H1 (cell line): ENCODE measurements around the gene PSMD13. TPM values are rescaled to one million over a fixed set of nuclear protein-coding genes. Genes with fewer than 3 reads are reported as not detected.

Source experiments
- CTCF ChIA-PET: fragments of 300-600 bp; sonication (Branson Sonifier 250); formaldehyde crosslinking; loops from one replicate; lab custom pipeline; 2021; ENCODE audit not compliant: partially characterized antibody; lab: Charles Lee
- POLR2A ChIA-PET: fragments of 300-600 bp; sonication (Branson Sonifier 250); formaldehyde crosslinking; loops from one replicate; lab custom pipeline; 2021; ENCODE audit warnings: inconsistent platforms; ENCODE audit not compliant: partially characterized antibody; lab: Charles Lee
- DNase-seq, 2 experiments: peaks; one replicate each; pipeline versions ENCODE4 v3.0.0 to v3.0.0-alpha.2; 2010 to 2022; ENCODE audit warnings: low spot score in 2 of 2, low read depth in 1 of 2, mixed read lengths in 1 of 2
- FAIRE-seq: peaks from 2 replicates; lab custom pipeline; 2011; peaks lifted over from hg19 to GRCh38; lab: Jason Lieb, UNC
- H2AFZ ChIP-seq: 2 replicates; pipeline ENCODE4 v1.8.1; 2012; ENCODE audit warnings: low read length, inconsistent platforms
- H2AK5ac ChIP-seq: 2 replicates; pipeline ENCODE4 v1.6.1; 2013; ENCODE audit warnings: low read depth, low read length
- H2BK120ac ChIP-seq: replicated peaks from 2 replicates; pipeline ENCODE3; 2013; ENCODE audit warnings: low read depth, low read length, inconsistent platforms
- H2BK12ac ChIP-seq: 2 replicates; pipeline ENCODE4 v1.6.1; 2013; ENCODE audit warnings: low read depth, low read length
- H2BK15ac ChIP-seq: 2 replicates; pipeline ENCODE4 v1.6.1; 2013; ENCODE audit warnings: low read length
- H2BK20ac ChIP-seq: 2 replicates; pipeline ENCODE4 v1.6.1; 2013; ENCODE audit warnings: low read length
- H2BK5ac ChIP-seq: 2 replicates; pipeline ENCODE4 v1.6.1; 2013; ENCODE audit warnings: low read depth, low read length
- H3K14ac ChIP-seq: 2 replicates; pipeline ENCODE4 v1.6.1; 2013; ENCODE audit warnings: inconsistent platforms; ENCODE audit not compliant: insufficient read length
- H3K18ac ChIP-seq: 2 replicates; pipeline ENCODE4 v1.6.1; 2013; ENCODE audit warnings: low read length; ENCODE audit errors: extremely low read depth
- H3K23ac ChIP-seq: 2 replicates; pipeline ENCODE4 v1.6.1; 2013; ENCODE audit warnings: inconsistent platforms; ENCODE audit not compliant: insufficient read length
- H3K23me2 ChIP-seq: 2 replicates; pipeline ENCODE4 v1.6.1; 2013; ENCODE audit warnings: low read depth, low read length
- H3K27ac ChIP-seq: 2 replicates; pipeline ENCODE4 v1.6.1; 2011; ENCODE audit warnings: low read depth, low read length, inconsistent platforms
- H3K27me3 ChIP-seq, 4 experiments: replicated peaks in 1 of 4; 1 replicate in 1 of 4; 2 replicates in 3 of 4; pipeline versions ENCODE4 v1.6.1 to v1.8.1; 2011 to 2013; ENCODE audit warnings: low read length in 3 of 4, mild to moderate bottlenecking in 3 of 4, inconsistent platforms in 2 of 4, mixed read lengths in 2 of 4, moderate library complexity in 1 of 4; ENCODE audit not compliant: control insufficient read depth in 3 of 4, insufficient read depth in 3 of 4; ENCODE audit errors: extremely low read depth in 1 of 4
- H3K36me3 ChIP-seq, 4 experiments: 2 replicates each; pipeline versions ENCODE4 v1.6.1 to v1.8.1; 2011 to 2013; ENCODE audit warnings: mild to moderate bottlenecking in 4 of 4, low read length in 3 of 4, moderate library complexity in 2 of 4, control low read depth in 1 of 4, inconsistent platforms in 1 of 4; ENCODE audit not compliant: insufficient read depth in 4 of 4, control insufficient read depth in 2 of 4
- H3K4ac ChIP-seq: replicated peaks from 2 replicates; pipeline ENCODE3; 2013; ENCODE audit warnings: low read length, low read depth, mixed read lengths, inconsistent platforms; ENCODE audit not compliant: insufficient read length
- H3K4me1 ChIP-seq, 4 experiments: replicated peaks in 1 of 4; 1 replicate in 1 of 4; 2 replicates in 3 of 4; pipeline versions ENCODE4 v1.6.1 to v1.8.1; 2011 to 2013; ENCODE audit warnings: low read length in 3 of 4, inconsistent platforms in 2 of 4, mixed read lengths in 1 of 4; ENCODE audit not compliant: insufficient read depth in 4 of 4, control insufficient read depth in 3 of 4
- H3K4me2 ChIP-seq, 2 experiments: 2 replicates each; pipeline versions ENCODE4 v1.6.1 to v1.8.1; 2011 to 2013; ENCODE audit warnings: low read depth in 2 of 2, low read length in 2 of 2, control low read depth in 1 of 2, inconsistent platforms in 1 of 2, mild to moderate bottlenecking in 1 of 2; ENCODE audit not compliant: insufficient read depth in 1 of 2
- H3K4me3 ChIP-seq, 4 experiments: fragments of 200-600, 300-600 bp in 1 of 4; sonication (generic), shearing (Covaris generic), sonication (Bioruptor Twin) in 1 of 4; 2 replicates each; pipeline versions ENCODE4 v1.5.1 to v1.8.1; 2011 to 2016; ENCODE audit warnings: low read length in 4 of 4, low read depth in 3 of 4, control low read depth in 2 of 4, inconsistent platforms in 2 of 4, mild to moderate bottlenecking in 2 of 4, mixed read lengths in 1 of 4, moderate library complexity in 1 of 4; ENCODE audit not compliant: insufficient read depth in 2 of 4; ENCODE audit errors: extremely low read depth in 1 of 4
- H3K56ac ChIP-seq: replicated peaks from 2 replicates; pipeline ENCODE3; 2013; ENCODE audit warnings: low read depth, mild to moderate bottlenecking, mixed read lengths, low read length, inconsistent platforms; ENCODE audit not compliant: insufficient read length
- H3K79me1 ChIP-seq: 2 replicates; pipeline ENCODE4 v1.6.1; 2013; ENCODE audit warnings: low read depth, low read length, control low read depth
- H3K79me2 ChIP-seq, 2 experiments: 2 replicates each; pipeline versions ENCODE4 v1.6.1 to v1.8.1; 2012 to 2013; ENCODE audit warnings: low read length in 2 of 2, mild to moderate bottlenecking in 2 of 2, inconsistent platforms in 1 of 2; ENCODE audit not compliant: insufficient read depth in 2 of 2, control insufficient read depth in 1 of 2
- H3K9ac ChIP-seq, 4 experiments: replicated peaks in 1 of 4; 1 replicate in 1 of 4; 2 replicates in 3 of 4; pipeline versions ENCODE4 v1.6.1 to v1.8.1; 2011 to 2013; ENCODE audit warnings: low read depth in 3 of 4, low read length in 3 of 4, control low read depth in 2 of 4, mild to moderate bottlenecking in 2 of 4, moderate library complexity in 2 of 4, inconsistent platforms in 1 of 4; ENCODE audit errors: extremely low read depth in 1 of 4
- H3K9me3 ChIP-seq, 2 experiments: 2 replicates each; pipeline versions ENCODE4 v1.6.1 to v1.8.1; 2012 to 2013; ENCODE audit warnings: mild to moderate bottlenecking in 2 of 2, moderate library complexity in 2 of 2, control low read depth in 1 of 2, inconsistent platforms in 1 of 2, low read depth in 1 of 2, low read length in 1 of 2, mixed read lengths in 1 of 2; ENCODE audit not compliant: insufficient read depth in 2 of 2
- H4K20me1 ChIP-seq, 2 experiments: replicated peaks in 1 of 2; 2 replicates each; pipeline versions ENCODE3 to v1.8.1; 2011 to 2013; ENCODE audit warnings: inconsistent platforms in 2 of 2, low read length in 2 of 2, mild to moderate bottlenecking in 1 of 2; ENCODE audit not compliant: insufficient read depth in 2 of 2, control insufficient read depth in 1 of 2
- H4K5ac ChIP-seq: 2 replicates; pipeline ENCODE4 v1.6.1; 2013; ENCODE audit warnings: low read length, low read depth, mixed read lengths, inconsistent platforms; ENCODE audit not compliant: insufficient read length
- H4K8ac ChIP-seq: 2 replicates; pipeline ENCODE4 v1.8.0; 2013; ENCODE audit warnings: mild to moderate bottlenecking, moderate library complexity, low read length, inconsistent platforms; ENCODE audit not compliant: insufficient read depth; ENCODE audit errors: extremely low read depth
- H4K91ac ChIP-seq: replicated peaks from 2 replicates; pipeline ENCODE3; 2013; ENCODE audit warnings: low read length, mixed read lengths, inconsistent platforms; ENCODE audit not compliant: insufficient read length
- CTBP2 ChIP-seq: IDR thresholded peaks from 2 replicates; pipeline ENCODE4 v1.7.0; 2011; ENCODE audit warnings: borderline replicate concordance, mild to moderate bottlenecking, moderate library complexity, mixed read lengths, low read length; ENCODE audit not compliant: insufficient read depth, insufficient read length
- HDAC2 ChIP-seq, 2 experiments: fragments of 300-600 bp in 1 of 2; sonication (generic) in 1 of 2; IDR thresholded peaks; 2 replicates each; pipeline ENCODE4 v1.6.1; 2011 to 2012; ENCODE audit warnings: low read depth in 2 of 2, low read length in 2 of 2, mild to moderate bottlenecking in 2 of 2, moderate library complexity in 2 of 2, borderline replicate concordance in 1 of 2, inconsistent platforms in 1 of 2
- WGBS, 2 experiments: shearing (Covaris generic) in 1 of 2; methylation state at CpG; one replicate each; pipeline versions ENCODE4 v1.1.6 to v1.1.7; 2013 to 2015; ENCODE audit warnings: low lambda C conversion rate in 2 of 2, mixed read lengths in 2 of 2, inconsistent platforms in 1 of 2, low coverage in 1 of 2, missing lambda C conversion rate in 1 of 2; ENCODE audit not compliant: insufficient replicate concordance in 2 of 2, insufficient coverage in 1 of 2, insufficient read length in 1 of 2; ENCODE audit errors: extremely low coverage in 1 of 2, missing lambda C conversion rate in 1 of 2; 5-methylcytosine and 5-hydroxymethylcytosine counted together
- polyA plus RNA-seq, 7 experiments: library from polyadenylated mRNA; depleted of rRNA in 3 of 7; stranded (reverse) in 5 of 7; unstranded in 2 of 7; fragments of >200 nt in 5 of 7; fragments of 200-250 nt in 2 of 7; gene quantifications; 1 replicate in 5 of 7; 2 replicates in 1 of 7; 4 replicates in 1 of 7; pipeline versions ENCODE4 v1.2.1 to v1.2.3, GENCODE V29; 2011 to 2013; ENCODE audit warnings: missing spikeins in 2 of 7, mixed read lengths in 2 of 7
- total RNA-seq: library from RNA; stranded (reverse); fragmentation: NEBNext Ultra II Directional; extraction: Animal tissue kit (Norgen Biotek cat#: 25700); gene quantifications from 2 replicates; pipeline ENCODE4 v1.2.1, GENCODE V29; 2021

The PSMD13 gene
- total and polyA plus RNA-seq, 2 of the 8 experiments (the other 6 are each of a cell fraction or from before 2014, with no cell fraction given) = 121 to 141 TPM

GRCh38 chr11:285021-285893 is 48.5 kb downstream of the PSMD13 start:
- Histone ChIP-seq H2AK5ac (no peak overlapping the region), H2BK20ac (no peak overlapping the region), H2AFZ (no peak overlapping the region), H3K4me3 (no peak overlapping the region), H3K4me1 (peaks cover 0 to 23% (median 17%) of the 10 kb centered on the region in 4 experiments; a peak in 6 of 7 replicates), H3K4me2 (no peak overlapping the region), H3K27me3 (peaks cover 5 to 16% (median 13%) of the 10 kb centered on the region in 4 experiments; a peak in 6 of 7 replicates), H4K5ac (no peak overlapping the region), H3K79me1 (0 out of 2 replicates have a peak, but pooled peaks cover 4% of the 10 kb centered on the region), H2BK15ac (0 out of 2 replicates have a peak overlapping the region, but pooled peaks have one; percentile 72), H3K27ac (no peak overlapping the region), H3K18ac (peak overlapping the region; percentile 48; the same call in 1 of the 2 replicates), H4K91ac (peak overlapping the region; percentile 81), H3K9me3 (peaks cover 0 to 3% of the 10 kb centered on the region in 2 experiments; a peak in 1 of 4 replicates), H3K4ac (peak overlapping the region; percentile 36), H3K56ac (no peak overlapping the region), H2BK120ac (no peak overlapping the region), H2BK5ac (no peak overlapping the region), H4K20me1 (no peaks in the 10 kb centered on the region), H3K23ac (no peak overlapping the region), H3K36me3 (no peaks in the 10 kb centered on the region), H4K8ac (peak overlapping the region; percentile 82; the same call in 1 of the 2 replicates), H2BK12ac (peak overlapping the region; percentile 27; the same call in 1 of the 2 replicates), H3K9ac (no peak overlapping the region), H3K14ac (no peak overlapping the region), H3K79me2 (no peaks in the 10 kb centered on the region), H3K23me2 (peaks cover 5% of the 10 kb centered on the region; the same call in 1 of the 2 replicates)
- CTCF ChIA-PET = interaction anchor here (1.0 to 8.6 kb wide), 4 partner anchors 9 to 34 kb away, joined by 3 to 88 read pairs (median 7); no protein-coding TSS in a partner anchor
- peak in 1 of 2 experiments; percentile 41 for DNase-seq
- WGBS, 2 experiments = 86% methylated on average over 23 of the region's 29 CpGs; no CpG with 5 or more reads in 1 of the 2 experiments
- FAIRE-seq = no peak
- POLR2A ChIA-PET = interaction anchor here (1.1 to 7.7 kb wide), 4 partner anchors 9 to 86 kb away, joined by 3 to 51 read pairs (median 10); partner anchors contain the start of gene IFITM5
- TF ChIP-seq CTBP2 = no peak
- no peak for TF ChIP-seq HDAC2 (IDR thresholded peaks at IDR 0.05; ENCODE audit: borderline replicate concordance in 1 of 2, low read depth in 2 of 2, low read length in 2 of 2)
